Measurements from ENCODE around the gene DGKB.

Gene DGKB

DNA sequence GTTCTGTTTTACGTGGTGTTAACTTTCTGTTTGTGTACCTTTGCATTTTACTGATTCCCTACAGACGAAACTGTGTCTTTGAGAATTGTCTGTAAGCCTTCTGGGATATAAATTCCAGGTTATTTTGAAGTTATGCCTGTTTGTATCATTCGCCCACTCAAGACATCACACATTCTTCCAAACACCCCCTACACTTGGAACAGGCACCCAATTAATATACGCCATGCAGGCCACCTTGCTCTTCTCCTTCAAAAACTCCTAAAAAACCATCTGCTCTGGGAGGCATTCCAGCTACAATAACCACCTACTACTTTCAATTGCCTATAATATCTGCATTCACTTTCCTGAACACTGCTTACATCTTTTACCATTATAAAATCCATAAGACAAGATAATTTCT is 453.3 kb downstream of the DGKB start:
- no peak for DNase-seq (ENCODE audit: low spot score)

DNA sequence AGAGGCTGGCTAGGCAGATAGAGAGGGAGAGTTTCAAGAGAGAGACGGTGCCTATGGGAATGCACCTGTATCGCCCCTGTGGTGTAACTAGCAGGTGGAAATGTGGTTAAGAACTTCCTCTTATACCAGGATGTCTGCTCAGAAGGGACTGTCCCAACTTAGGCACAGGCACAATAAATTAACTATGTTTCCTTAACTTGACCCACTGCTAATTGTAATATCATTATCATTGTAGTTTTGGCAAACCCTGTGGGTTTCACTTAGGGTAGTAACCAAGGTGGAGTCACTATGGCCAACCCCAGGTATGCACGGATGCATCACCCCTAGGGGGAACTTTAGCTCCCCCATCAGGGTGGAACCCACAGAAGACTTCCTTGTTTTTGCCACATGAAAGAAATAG is 455.7 kb downstream of the DGKB start:
- DNase-seq (ENCODE audit: low spot score) = no peak

DNA sequence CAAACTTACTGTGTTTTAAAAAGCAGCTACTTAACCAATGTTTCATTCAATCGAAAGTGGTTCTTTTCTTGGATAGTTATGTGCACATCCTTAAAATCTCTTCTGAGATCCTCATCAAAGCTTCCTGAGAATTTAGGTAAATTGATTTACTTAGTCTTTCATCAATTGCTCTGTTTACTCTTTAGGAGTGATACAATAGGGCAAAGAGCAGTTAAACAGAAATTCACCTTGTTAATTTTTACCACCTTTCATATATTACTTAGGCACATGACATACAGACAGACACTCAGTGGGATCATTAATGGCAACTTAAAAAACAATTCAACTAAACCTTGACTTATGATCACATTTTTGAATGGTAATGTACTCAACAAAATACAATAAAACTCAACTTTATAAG is 456.3 kb downstream of the DGKB start:
- DNase-seq (ENCODE audit: low spot score) = no peak

DNA sequence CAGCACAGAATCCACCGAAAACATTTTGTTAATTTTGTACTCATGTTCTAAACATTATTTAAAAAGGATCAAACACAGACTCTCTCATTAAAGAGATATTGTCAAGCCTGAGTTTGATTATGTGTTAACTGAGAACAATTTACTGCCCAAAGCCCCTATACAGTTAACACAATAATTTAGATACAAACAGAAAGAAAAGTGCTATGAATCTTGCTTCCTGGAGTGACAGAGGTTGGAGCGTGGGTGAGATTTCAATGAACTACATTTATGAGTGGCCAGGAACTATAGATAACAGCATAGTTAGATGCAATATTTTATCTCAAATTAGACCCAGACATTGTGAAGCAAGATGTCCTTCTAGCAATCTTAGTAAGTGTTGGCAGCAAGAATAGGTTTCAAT is 464.2 kb downstream of the DGKB start:
- no peak for DNase-seq (ENCODE audit: low spot score)

DNA sequence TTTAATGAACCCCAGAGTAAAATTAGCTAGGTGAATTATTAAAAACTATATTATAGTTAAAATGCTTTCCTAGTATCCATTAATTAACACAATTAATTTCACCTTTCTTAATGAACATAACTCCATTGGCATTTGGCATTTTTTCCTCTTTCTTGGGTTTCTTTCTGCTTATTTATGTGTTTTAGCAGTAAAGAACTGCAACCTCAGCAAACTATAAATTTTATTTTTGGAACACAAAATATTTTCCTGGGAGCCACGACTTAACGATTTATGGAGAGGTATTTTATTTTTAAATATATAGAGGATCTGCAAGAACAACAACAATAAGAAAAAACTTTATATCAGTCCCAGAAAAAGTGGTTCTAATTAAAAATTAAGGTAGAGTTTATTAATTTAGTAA is 465.7 kb downstream of the DGKB start:
- DNase-seq (ENCODE audit: low spot score) = no peak

DNA sequence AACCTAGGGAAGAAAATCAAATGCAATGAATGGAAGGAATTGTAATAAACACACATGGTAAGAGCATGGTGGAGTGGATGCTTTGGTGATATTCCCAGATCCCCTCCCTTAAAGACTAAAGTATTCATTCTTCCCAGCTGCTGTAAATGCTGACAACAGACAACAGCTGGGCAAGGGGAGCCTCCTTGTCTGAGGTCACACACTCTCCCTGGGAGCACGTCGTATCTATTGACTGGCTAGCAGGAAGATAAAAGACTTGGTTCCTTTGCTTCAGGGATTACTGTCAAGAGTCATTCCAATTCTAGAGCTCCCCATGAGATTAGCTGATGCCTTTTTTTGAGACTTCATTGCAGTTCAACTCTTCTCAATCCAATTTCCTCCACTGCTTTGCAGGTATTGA is 469.6 kb downstream of the DGKB start:
- DNase-seq (ENCODE audit: low spot score) = no peak

DNA sequence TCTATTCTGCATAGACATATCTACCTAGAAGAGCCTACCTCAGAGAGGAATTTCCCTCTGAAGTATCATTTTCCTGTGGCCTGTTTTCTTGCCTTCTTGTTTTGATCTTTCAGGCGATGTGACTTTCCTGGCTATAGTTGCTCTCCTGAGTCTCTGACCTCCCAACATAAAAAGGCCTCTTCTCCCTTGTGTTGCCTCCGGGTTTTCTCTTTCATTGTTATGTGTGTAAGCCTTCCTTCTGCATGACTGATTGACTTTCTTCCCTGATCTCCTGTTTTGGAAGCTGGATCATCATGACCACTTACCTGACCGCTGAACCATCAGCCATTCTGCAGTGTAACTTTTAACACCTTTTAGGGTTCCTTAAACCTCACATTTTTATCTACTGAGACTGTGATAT is 471.6 kb downstream of the DGKB start:
- no peak for DNase-seq (ENCODE audit: low spot score)

DNA sequence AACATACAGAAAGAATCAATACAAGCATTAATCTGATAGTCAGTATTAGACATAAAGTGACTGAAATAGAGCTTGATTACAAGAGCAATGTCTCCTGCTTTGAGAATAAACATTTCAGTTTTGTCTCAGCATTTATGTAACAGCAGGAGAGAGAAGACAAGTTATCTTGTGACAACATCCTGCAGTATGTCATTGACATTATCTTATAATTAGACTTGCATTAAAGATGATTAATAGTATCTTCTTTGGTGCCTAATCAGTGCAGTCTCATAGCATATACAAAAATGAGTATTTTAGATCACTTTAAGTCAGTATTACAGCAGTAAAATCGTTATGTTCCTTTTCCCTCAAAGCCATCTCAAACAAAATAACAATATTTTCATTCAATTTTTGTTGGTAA is 477.0 kb downstream of the DGKB start:
- no peak for DNase-seq (ENCODE audit: low spot score)

DNA sequence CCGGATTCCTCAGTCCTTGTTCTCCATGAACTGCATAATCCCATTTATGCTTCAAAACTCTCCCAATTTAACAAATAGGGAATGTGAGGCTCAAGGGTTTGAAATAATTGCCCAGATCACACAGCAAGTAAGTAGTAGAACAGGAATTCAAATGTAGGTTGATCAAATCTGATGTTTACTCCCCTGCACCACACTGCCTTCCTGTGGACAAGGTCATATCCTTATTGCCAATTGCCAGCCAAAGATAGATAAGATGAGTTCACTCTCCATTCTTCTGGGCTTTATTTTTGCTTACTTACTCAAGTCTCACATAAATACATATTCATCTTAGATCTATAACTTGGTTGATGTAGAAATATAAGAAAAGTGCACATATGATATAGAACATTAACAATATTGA is 477.9 kb downstream of the DGKB start:
- DNase-seq (ENCODE audit: low spot score) = no peak

DNA sequence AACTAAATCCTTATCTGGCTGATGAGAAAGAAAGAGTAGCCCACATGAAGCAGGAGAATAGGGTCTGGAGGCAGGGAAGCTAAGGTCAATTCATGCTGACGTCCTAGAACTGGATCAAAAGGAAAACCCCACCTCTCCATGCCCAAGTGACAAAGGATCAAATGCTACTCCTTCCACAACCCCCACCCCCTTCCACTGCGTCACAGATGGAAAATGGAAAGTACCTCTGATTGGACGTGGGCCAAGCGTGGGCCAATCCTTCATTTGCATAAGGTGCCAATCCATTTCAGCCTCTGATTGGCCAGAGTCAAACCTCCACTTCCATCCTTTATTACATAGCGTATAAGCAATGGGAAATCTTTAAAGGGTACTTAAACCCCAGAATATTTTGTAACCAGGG is 481.8 kb downstream of the DGKB start:
- DNase-seq (ENCODE audit: low spot score) = no peak

DNA sequence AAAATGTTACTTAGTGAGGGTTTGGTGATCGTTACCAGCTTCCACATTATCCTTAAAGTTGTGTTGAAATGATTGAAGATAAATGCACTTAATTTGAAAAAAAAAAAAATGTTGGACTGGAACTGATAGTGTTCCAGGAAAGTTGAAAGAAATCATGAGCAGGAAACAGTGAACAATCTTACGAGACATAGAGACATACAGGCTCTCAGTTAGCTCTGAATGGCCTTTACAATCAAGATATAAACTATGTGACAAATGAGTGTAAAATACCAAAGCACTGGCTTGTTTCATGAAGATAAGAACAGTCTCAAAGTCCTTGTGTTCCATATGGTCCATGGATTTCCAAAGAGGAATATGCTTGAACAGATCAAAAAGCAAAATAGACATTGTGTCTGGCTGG is 483.0 kb downstream of the DGKB start:
- no peak for DNase-seq (ENCODE audit: low spot score)

DNA sequence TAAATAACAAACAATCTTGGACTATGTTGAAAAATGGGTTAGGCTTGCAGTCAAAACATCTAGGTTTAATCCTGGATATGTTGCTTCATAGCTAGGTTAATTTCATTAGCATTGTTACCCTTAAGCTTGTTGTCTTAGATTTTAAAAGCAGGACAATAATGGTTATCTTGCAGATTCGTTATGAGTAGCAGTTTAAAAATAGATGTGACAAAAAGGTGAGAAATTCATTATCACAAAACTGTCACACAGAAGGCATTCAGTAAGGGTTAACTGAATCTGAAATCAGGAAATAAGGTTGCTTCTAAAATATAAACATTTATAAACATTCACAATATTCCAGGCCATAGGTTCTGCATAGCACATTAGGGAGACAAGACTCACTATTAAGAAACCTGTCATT is 483.9 kb downstream of the DGKB start:
- DNase-seq (ENCODE audit: low spot score) = no peak

DNA sequence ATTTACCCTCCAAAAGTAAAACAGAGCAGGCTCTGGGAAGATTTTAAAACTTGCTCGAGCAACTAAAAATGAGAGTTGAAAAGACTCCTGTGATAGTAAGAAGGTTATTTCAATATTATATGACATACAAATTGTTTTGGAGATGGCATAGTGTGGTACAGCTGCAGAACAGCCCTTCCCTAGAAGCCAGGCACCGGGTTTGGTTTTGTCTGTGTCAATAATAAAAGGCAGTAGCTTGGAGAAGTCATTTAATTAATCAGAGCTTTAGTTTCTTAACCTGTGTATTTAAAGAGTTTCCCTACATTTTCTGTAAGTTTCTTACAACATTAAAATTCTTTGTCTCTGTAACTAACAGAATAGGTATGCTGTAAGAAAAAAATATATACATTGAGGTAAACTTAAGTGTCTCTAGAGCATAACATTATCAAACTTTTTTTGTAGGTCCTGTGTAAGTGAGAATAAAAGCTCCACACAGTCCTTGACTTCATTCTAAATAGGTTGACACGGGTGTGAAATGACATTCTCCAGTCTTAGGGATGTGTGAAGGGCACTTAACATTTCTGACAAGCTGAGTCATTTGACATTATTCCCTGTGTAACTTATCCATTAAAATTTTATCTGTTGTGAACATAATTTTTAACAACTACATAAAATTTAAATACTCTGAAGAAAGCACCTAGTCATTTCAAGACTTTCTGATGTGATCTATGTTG is 488.1 kb downstream of the DGKB start:
- no peak for DNase-seq (ENCODE audit: low spot score)

DNA sequence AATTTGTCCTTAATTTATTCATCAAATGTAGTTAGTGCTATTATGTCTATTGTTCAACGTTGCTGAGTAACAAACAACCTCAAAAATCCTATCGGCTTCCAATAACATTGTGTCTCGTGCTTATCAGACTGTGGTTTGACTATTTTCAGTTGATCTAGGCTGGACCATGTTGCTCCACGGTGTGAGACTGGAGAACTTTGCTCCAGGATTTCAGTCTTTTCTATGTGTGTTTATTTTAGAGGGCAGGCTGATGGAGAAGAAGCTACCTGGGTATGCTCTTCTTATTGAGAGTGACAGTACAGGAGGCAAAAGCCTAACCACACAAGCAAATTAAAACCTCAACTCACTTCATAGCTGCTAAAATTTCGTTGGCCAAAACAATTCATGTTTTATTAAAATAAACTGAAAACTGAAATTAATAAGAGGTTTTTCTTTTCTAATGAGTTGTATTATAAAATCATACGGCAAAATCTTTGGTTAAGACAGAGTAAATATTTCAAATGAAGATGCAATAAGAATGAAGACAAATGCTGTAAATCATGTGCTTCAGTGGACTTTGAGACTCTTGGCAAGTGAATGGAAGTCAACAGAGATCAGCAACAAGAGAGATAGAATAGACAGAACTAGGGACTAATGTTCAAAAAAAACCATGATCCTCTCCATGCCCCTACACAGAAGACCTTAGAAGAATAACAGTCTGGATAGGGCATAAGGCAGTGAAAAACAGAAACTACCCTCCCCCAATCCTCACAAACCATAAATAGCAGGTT is 495.1 kb downstream of the DGKB start:
- no peak for DNase-seq (ENCODE audit: low spot score)

DNA sequence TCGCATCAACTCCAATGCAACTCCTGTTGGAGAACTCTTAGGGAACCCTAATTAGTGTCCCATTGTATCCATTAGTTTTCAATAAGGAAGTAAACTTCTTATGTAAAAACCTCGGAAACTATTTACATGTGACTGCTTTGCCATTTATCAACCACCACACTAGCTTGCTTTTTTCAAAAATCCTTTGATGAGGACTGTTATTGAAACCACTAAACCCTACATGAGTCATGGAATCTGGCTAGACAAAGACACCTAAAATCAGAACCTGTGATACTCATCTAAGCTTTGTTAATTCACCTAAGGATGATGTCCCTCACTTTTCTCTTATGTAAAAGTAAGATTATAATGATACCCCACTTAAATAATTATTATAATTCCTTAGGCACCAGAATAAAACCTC is 499.0 kb downstream of the DGKB start:
- DNase-seq (ENCODE audit: low spot score) = peak; percentile 51

DNA sequence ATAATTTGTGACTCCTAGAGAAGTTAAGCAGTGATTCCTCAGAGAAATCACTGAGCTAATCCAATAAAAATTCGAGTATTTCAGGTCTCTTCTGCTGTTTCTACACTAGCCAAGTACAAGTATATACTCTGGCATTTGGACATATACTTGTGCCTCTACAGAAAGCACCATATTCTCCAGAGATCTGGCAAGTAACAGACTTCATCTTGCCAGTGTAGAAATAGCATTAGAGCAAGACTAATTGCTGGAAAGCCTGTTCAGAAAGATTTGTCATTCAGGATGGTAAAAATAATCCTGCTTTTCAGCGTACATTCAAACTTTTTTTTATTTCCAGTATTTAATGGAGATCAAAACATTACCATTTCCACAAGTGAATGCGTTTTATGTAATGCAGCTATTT is 502.3 kb downstream of the DGKB start:
- DNase-seq (ENCODE audit: low spot score) = no peak

DNA sequence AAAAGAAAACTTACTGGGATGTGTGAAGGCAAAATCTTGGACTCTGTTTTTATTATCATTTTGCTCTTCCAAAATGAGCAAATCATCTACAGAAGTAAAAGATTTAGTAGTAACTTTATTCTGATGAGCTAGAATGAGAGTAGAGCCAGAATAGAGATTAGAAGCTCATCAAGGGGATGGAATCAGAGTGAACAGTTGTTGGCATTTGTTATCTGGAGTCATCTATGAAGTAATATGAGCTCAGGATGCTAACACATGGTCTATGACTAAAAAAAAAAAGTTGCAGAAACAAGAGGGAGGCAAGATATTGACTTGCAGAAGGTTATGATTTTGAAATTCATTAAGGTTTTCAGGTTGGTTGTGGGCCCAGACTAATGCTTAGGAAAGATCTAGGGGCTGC is 504.0 kb downstream of the DGKB start:
- DNase-seq (ENCODE audit: low spot score) = no peak

DNA sequence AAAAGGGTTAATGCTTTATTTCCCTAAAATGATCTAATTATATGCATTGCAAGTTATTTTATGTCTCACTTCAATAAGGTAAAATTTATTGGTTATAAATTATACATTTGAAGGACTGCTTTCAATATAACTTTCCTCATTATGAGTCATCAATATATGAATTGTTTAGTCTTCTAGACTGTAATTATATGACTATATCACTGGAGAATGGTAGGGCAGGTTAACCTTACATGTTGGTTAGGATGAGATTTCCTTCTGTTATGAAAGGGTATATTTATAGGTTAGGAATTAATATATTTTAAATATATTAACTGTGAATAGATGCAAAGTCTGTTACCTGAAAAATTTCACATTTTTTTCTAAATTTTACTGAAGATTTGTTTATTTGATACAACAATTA is 506.7 kb downstream of the DGKB start:
- no peak for DNase-seq (ENCODE audit: low spot score)

DNA sequence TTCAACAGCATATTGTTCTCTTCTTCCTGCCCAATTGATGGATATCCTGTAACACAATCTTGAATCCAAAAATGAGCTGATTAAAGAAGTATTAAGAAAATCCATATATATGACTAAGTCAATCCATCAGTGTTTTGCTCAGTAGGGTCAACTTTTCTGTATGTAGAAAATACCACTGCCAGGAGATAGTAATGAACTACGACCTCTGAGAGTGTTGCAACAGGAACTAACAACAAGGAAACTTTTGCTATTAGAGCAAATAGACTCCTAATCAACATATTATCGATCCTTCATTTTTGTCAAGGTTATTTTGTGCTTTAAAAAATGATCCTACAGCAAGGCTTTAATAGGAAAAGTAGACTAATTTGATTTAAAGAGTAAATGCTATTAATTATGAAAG is 507.8 kb downstream of the DGKB start:
- no peak for DNase-seq (ENCODE audit: low spot score)

DNA sequence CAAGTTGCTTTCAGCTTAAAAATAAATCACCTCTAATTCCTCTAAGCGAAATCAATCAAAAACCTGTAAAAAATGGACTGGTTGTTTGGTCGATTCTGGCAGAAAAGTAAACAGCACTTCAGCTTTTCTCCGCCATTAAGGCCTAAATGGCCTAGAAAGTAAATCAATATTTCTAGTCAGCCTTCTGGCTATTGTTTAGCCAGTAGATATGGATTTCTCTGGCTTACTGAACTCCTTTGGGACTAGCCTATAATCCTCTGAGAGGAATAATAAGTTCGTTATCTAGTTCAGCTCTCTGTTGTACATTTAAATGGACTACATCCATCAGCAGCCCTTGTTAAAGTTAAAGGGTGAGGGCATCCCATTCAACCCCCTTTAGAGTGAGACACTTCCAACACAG is 513.0 kb downstream of the DGKB start:
- DNase-seq (ENCODE audit: low spot score) = no peak

DNA sequence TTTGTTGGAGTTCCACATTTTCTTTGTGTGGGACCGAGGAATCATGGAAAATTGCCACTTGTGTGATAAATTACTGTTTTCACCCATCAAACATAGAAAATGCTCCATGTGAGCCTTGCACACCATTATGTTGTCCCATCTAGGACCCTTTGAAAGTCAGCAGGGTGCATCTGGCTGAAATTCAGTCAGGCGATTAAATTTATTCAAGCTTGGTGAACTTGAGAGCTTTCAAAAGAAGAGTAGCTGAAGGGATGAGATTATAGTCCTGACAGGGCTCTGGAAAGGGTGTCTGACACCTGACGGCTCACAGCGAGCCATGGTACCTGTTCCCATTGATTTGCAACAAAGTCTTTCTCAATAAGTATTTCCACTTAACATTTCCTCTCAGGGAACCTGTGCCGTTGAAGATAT is 513.4 kb downstream of the DGKB start:
- DNase-seq (ENCODE audit: low spot score) = no peak

DNA sequence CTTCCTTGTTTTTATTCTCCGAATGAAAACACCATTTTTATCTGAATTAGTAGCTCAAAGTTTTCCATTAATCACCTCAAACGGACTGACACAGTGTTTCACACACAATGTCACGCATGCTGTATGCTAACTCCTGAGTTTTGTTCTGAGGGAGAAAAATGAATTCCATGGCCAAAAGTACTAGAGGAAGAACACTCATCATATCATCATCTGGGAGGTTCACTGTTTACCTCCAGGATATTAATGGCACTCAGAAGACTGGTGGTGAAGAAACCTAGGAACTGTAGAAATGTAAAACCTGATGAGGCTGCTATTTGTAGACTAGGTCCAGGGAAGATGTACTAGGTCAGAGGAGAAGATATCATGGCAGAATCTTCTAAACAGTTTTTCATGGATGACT is 517.5 kb downstream of the DGKB start:
- no peak for DNase-seq (ENCODE audit: low spot score)

DNA sequence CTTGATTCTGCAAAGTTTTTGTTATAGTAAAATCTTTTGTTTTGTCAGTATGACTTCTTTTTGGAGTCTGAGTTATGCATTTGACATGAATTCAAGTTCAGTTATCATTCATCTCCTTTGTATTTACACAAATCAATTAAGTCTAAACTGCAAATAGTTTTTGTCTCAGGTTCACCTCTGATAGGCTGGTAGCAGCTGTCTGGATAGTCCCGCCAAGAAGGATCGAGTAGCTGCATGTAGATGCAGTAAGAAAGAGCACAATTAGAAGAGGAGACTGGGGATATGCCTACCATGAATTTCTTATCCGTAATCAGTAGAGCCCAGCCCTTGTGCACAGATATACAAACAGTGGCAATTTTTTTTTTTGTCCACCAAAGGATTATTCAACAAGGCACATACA is 520.6 kb downstream of the DGKB start:
- DNase-seq (ENCODE audit: low spot score) = no peak

DNA sequence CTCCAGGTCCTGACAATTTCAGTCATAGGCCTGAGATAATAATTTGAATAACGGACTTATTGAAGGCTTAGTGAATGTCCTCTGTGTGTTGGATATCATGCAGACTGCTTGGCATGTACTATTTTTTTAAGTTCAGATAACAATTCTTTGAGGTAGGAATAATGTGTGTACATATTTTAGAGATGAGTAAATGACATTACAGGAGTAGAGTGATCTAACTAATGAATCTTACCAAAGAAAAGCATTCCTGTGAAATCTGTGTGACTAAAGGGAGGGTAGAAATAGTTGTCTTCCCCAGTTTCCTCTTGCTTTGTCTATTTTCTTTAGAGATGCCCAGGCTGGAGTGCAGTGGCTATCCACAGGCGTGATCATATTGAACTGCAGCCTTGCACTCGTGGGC is 521.2 kb downstream of the DGKB start:
- DNase-seq (ENCODE audit: low spot score) = no peak

All from COLO829 (cell line).